Effector memory CD8-positive, alpha-beta T cell (primary cell): ENCODE results near the gene FAM83F.
A peak's percentile ranks its signal among the peaks of the same experiment; 100 is the strongest.

Experiments used
- ATAC-seq: fragments of 150-1000 bp; cut with Tn5 transposase; replicated peaks from 2 replicates; pipeline ENCODE4 v1.10.0; 2021; ENCODE audit warnings: mild to moderate bottlenecking, moderate library complexity
- DNase-seq, 3 experiments: peaks; one replicate each; pipeline ENCODE4 v3.0.0; 2021
- H3K27ac Mint-ChIP-seq, 2 donors: one replicate each; pipeline ENCODE4 v1.8.0; 2022; ENCODE audit warnings: mild to moderate bottlenecking in 2 of 2, mixed read lengths in 2 of 2, moderate library complexity in 2 of 2
- H3K27me3 Mint-ChIP-seq, 2 donors: one replicate each; pipeline ENCODE4 v1.8.0; 2022; ENCODE audit warnings: mixed read lengths in 2 of 2
- H3K36me3 Mint-ChIP-seq: one replicate; pipeline ENCODE4 v1.8.0; 2022; ENCODE audit warnings: mild to moderate bottlenecking, moderate library complexity, mixed read lengths; ENCODE audit not compliant: insufficient read depth
- H3K4me1 Mint-ChIP-seq, 2 donors: one replicate each; pipeline ENCODE4 v1.8.0; 2022; ENCODE audit warnings: low read depth in 2 of 2, mixed read lengths in 2 of 2
- H3K4me3 Mint-ChIP-seq, 2 donors: one replicate each; pipeline ENCODE4 v1.8.0; 2022; ENCODE audit warnings: mild to moderate bottlenecking in 2 of 2, mixed read lengths in 2 of 2, moderate library complexity in 2 of 2
- H3K9me3 Mint-ChIP-seq, 2 donors: one replicate each; pipeline ENCODE4 v1.8.0; 2022; ENCODE audit warnings: mixed read lengths in 2 of 2

FAM83F gene

GRCh38 chr22:40002935-40003715, 8.4 kb downstream of the FAM83F start:
- no peaks in the 10 kb centered on the region for H3K36me3 Mint-ChIP-seq
- ATAC-seq, result no peak
- no peak overlapping the region for H3K4me3 Mint-ChIP-seq
- no peaks in the 10 kb centered on the region for H3K9me3 Mint-ChIP-seq
- H3K27me3 Mint-ChIP-seq, result peaks cover 14 to 78% of the 10 kb centered on the region in 2 donors
- no peak for DNase-seq
- no peak overlapping the region for H3K27ac Mint-ChIP-seq
- peaks cover 0 to 1% of the 10 kb centered on the region in 2 donors for H3K4me1 Mint-ChIP-seq

- no peaks in the 10 kb centered on the region for H3K36me3 Mint-ChIP-seq
- H3K4me3 Mint-ChIP-seq, result no peak overlapping the region
- peaks cover 29 to 78% of the 10 kb centered on the region in 2 donors for H3K27me3 Mint-ChIP-seq
- no peak overlapping the region for H3K27ac Mint-ChIP-seq
- H3K4me1 Mint-ChIP-seq, result peaks cover 0 to 6% of the 10 kb centered on the region in 2 donors
- no peaks in the 10 kb centered on the region for H3K9me3 Mint-ChIP-seq
- DNase-seq (no peak), ATAC-seq (no peak)
Measured at GRCh38 chr22:40004836-40005235, 10.1 kb downstream of the FAM83F start.

- no peak overlapping the region for H3K4me3 Mint-ChIP-seq
- H3K27me3 Mint-ChIP-seq, result peaks cover 42 to 78% of the 10 kb centered on the region in 2 donors
- DNase-seq (no peak), ATAC-seq (no peak)
- H3K4me1 Mint-ChIP-seq, result peaks cover 0 to 6% of the 10 kb centered on the region in 2 donors
- no peaks in the 10 kb centered on the region for H3K36me3 Mint-ChIP-seq
- no peaks in the 10 kb centered on the region for H3K9me3 Mint-ChIP-seq
- no peak overlapping the region for H3K27ac Mint-ChIP-seq
Measured at GRCh38 chr22:40006641-40007040, 11.9 kb downstream of the FAM83F start.

GRCh38 chr22:40007853-40008710, 13.3 kb downstream of the FAM83F start:
- no peak for ATAC-seq
- H3K27ac Mint-ChIP-seq, result no peak overlapping the region

GRCh38 chr22:40008726-40009291, 14.1 kb downstream of the FAM83F start:
- H3K4me1 Mint-ChIP-seq, result peaks cover 0 to 6% of the 10 kb centered on the region in 2 donors
- ATAC-seq, result no peak
- H3K36me3 Mint-ChIP-seq, result no peaks in the 10 kb centered on the region
- H3K9me3 Mint-ChIP-seq, result no peaks in the 10 kb centered on the region
- no peak for DNase-seq
- no peak overlapping the region for H3K4me3 Mint-ChIP-seq
- peak overlapping the region in 1 of 2 donors; percentile 55 for H3K27ac Mint-ChIP-seq
- peaks cover 54 to 85% of the 10 kb centered on the region in 2 donors for H3K27me3 Mint-ChIP-seq

More at GRCh38 chr22:40007853-40008710, 13.3 kb downstream of the FAM83F start:
- peaks cover 51 to 80% of the 10 kb centered on the region in 2 donors for H3K27me3 Mint-ChIP-seq
- H3K4me3 Mint-ChIP-seq, result no peak overlapping the region
- H3K9me3 Mint-ChIP-seq, result no peaks in the 10 kb centered on the region
- H3K4me1 Mint-ChIP-seq, result peaks cover 0 to 6% of the 10 kb centered on the region in 2 donors
- no peak for DNase-seq
- no peaks in the 10 kb centered on the region for H3K36me3 Mint-ChIP-seq

GRCh38 chr22:40009292-40009774, 14.6 kb downstream of the FAM83F start:
- ATAC-seq, result no peak
- no peak for DNase-seq
- H3K27me3 Mint-ChIP-seq, result peaks cover 54 to 85% of the 10 kb centered on the region in 2 donors
- H3K27ac Mint-ChIP-seq, result peak overlapping the region in 1 of 2 donors; percentile 55
- peaks cover 0 to 6% of the 10 kb centered on the region in 2 donors for H3K4me1 Mint-ChIP-seq
- H3K36me3 Mint-ChIP-seq, result no peaks in the 10 kb centered on the region
- H3K9me3 Mint-ChIP-seq, result no peaks in the 10 kb centered on the region
- H3K4me3 Mint-ChIP-seq, result no peak overlapping the region

- no peak for DNase-seq
- Mint-ChIP-seq H3K4me1 (peaks cover 0 to 6% of the 10 kb centered on the region in 2 donors), H3K27me3 (peaks cover 49 to 78% of the 10 kb centered on the region in 2 donors), H3K36me3 (no peaks in the 10 kb centered on the region), H3K27ac (no peak overlapping the region), H3K9me3 (no peaks in the 10 kb centered on the region), H3K4me3 (no peak overlapping the region)
- ATAC-seq, result no peak
Measured at GRCh38 chr22:40009951-40010671, 15.4 kb downstream of the FAM83F start.

GRCh38 chr22:40010746-40011145, 16.0 kb downstream of the FAM83F start:
- Mint-ChIP-seq H3K27ac (no peak overlapping the region), H3K4me1 (peaks cover 0 to 6% of the 10 kb centered on the region in 2 donors), H3K36me3 (no peaks in the 10 kb centered on the region), H3K4me3 (no peak overlapping the region), H3K27me3 (peaks cover 48 to 79% of the 10 kb centered on the region in 2 donors), H3K9me3 (no peaks in the 10 kb centered on the region)
- ATAC-seq (no peak), DNase-seq (no peak)

GRCh38 chr22:40014667-40015248, 20.0 kb downstream of the FAM83F start:
- Mint-ChIP-seq H3K27me3 (peaks cover 25 to 53% of the 10 kb centered on the region in 2 donors), H3K36me3 (peaks cover 6% of the 10 kb centered on the region), H3K27ac (no peak overlapping the region), H3K9me3 (no peaks in the 10 kb centered on the region), H3K4me3 (no peak overlapping the region), H3K4me1 (no peaks in the 10 kb centered on the region)
- no peak for ATAC-seq
- no peak for DNase-seq

- Mint-ChIP-seq H3K4me3 (no peak overlapping the region), H3K4me1 (no peaks in the 10 kb centered on the region), H3K27me3 (peaks cover 19 to 46% of the 10 kb centered on the region in 2 donors), H3K9me3 (no peaks in the 10 kb centered on the region), H3K36me3 (peaks cover 6% of the 10 kb centered on the region), H3K27ac (no peak overlapping the region)
- no peak for ATAC-seq
- DNase-seq, result no peak
Measured at GRCh38 chr22:40015358-40015976, 20.7 kb downstream of the FAM83F start.

GRCh38 chr22:40018051-40018450, 23.3 kb downstream of the FAM83F start:
- peaks cover 6% of the 10 kb centered on the region for H3K36me3 Mint-ChIP-seq
- H3K9me3 Mint-ChIP-seq, result no peaks in the 10 kb centered on the region
- no peak overlapping the region for H3K4me3 Mint-ChIP-seq
- ATAC-seq (no peak), DNase-seq (no peak)
- H3K4me1 Mint-ChIP-seq, result no peaks in the 10 kb centered on the region
- peaks cover 3 to 22% of the 10 kb centered on the region in 2 donors for H3K27me3 Mint-ChIP-seq
- H3K27ac Mint-ChIP-seq, result no peak overlapping the region

- H3K27ac Mint-ChIP-seq, result no peak overlapping the region
Measured at GRCh38 chr22:40019100-40019499, 24.3 kb downstream of the FAM83F start.

More at GRCh38 chr22:40019100-40019499, 24.3 kb downstream of the FAM83F start:
- Mint-ChIP-seq H3K4me1 (no peaks in the 10 kb centered on the region), H3K27me3 (peaks cover 0 to 17% of the 10 kb centered on the region in 2 donors), H3K36me3 (peaks cover 6% of the 10 kb centered on the region), H3K9me3 (no peaks in the 10 kb centered on the region), H3K4me3 (no peak overlapping the region)
- ATAC-seq (no peak), DNase-seq (no peak)
